ENCODE data around the gene CYP2W1. TPM values are rescaled to one million over a fixed set of nuclear protein-coding genes. Genes with fewer than 3 reads are reported as not detected.
"Not testable (repeated sequence)": the region's sequence is repeated elsewhere in the genome, so short reads cannot be mapped to it uniquely, and the experiment has no call there.

The CYP2W1 gene
- total RNA-seq, 1 experiment from 2014 or later, result not detected

GRCh38 chr7:960269-960871, 22.6 kb upstream of the CYP2W1 start:
- ChIA-PET CTCF (no interaction called here), POLR2A (no interaction called here), RAD21 (ENCODE audit: low non-redundant PET in 1 of 2, low total read pairs in 2 of 2, uncharacterized antibody in 2 of 2, unreplicated experiment in 2 of 2) (no interaction called here)
- Histone ChIP-seq H3K27me3 (ENCODE audit: insufficient read depth, low read length) (no peaks in the 10 kb centered on the region), H3K36me3 (ENCODE audit: control insufficient read depth in 1 of 2, insufficient read depth in 2 of 2, low read length in 2 of 2) (no peaks in the 10 kb centered on the region), H3K4me1 (ENCODE audit: control insufficient read depth in 1 of 2, insufficient read depth in 2 of 2, low read length in 2 of 2) (no peaks in the 10 kb centered on the region), H3K9me2 (ENCODE audit: insufficient read depth) (no peaks in the 10 kb centered on the region), H3K9me3 (ENCODE audit: control insufficient read depth in 1 of 2, insufficient read depth in 1 of 2, low read depth in 1 of 2, low read length in 2 of 2) (no peaks in the 10 kb centered on the region), H3K9ac (ENCODE audit: low read length) (no peak overlapping the region), H3K27ac (ENCODE audit: low read depth, low read length) (no peak overlapping the region), H2AFZ (ENCODE audit: low read depth, low read length, poor library complexity, severe bottlenecking) (no peak overlapping the region), H3K4me2 (ENCODE audit: low read length) (no peak overlapping the region), H3K79me2 (ENCODE audit: insufficient read depth, low read length) (no peaks in the 10 kb centered on the region), H3K4me3 (replicated peaks in 1 of 2; ENCODE audit: low read depth in 1 of 2, low read length in 2 of 2) (no peak overlapping the region), H4K20me1 (ENCODE audit: insufficient read depth) (no peaks in the 10 kb centered on the region)
- intact Hi-C loops (cut with micrococcal nuclease), result no loop called here
- no TSS peak for BruUV-seq (replicated peaks)
- DNase-seq (ENCODE audit: low read depth, low spot score) (no peak), ATAC-seq (no peak)
- TF ChIP-seq MAX (IDR thresholded peaks at IDR 0.05) (no peak), CBX3 (IDR thresholded peaks at IDR 0.05; ENCODE audit: low read depth) (no peak), CEBPB (IDR thresholded peaks at IDR 0.05; ENCODE audit: low read depth) (no peak), POLR2AphosphoS5 (IDR thresholded peaks at IDR 0.05; ENCODE audit: low read depth, low read length) (no peak), SP1 (IDR thresholded peaks at IDR 0.05; ENCODE audit: low read depth) (no peak), SRF (IDR thresholded peaks at IDR 0.05; ENCODE audit: low read depth) (no peak), SIN3A (IDR thresholded peaks at IDR 0.05; ENCODE audit: low read depth) (no peak), ELF1 (IDR thresholded peaks at IDR 0.05; ENCODE audit: borderline replicate concordance, low read depth) (no peak), FOSL1 (IDR thresholded peaks at IDR 0.05; ENCODE audit: low read depth) (no peak), ZBTB33 (IDR thresholded peaks at IDR 0.05; ENCODE audit: extremely low read depth, insufficient replicate concordance, low read length) (no peak), EZH2phosphoT487 (IDR thresholded peaks at IDR 0.05; ENCODE audit: borderline replicate concordance) (no peak), EGR1 (IDR thresholded peaks at IDR 0.05; ENCODE audit: low read depth) (no peak), ZNF274 (IDR thresholded peaks at IDR 0.05; ENCODE audit: low read depth, low read length) (no peak), POLR2A (IDR thresholded peaks at IDR 0.05; ENCODE audit: borderline replicate concordance, extremely low read depth, insufficient read depth, insufficient read length) (no peak), TCF7L2 (IDR thresholded peaks at IDR 0.05; ENCODE audit: borderline replicate concordance, extremely low read depth, insufficient read depth, insufficient read length) (no peak), YY1 (IDR thresholded peaks at IDR 0.05; ENCODE audit: extremely low read depth, insufficient replicate concordance, low read depth, low read length) (no peak), RAD21 (IDR thresholded peaks at IDR 0.05; ENCODE audit: low read depth) (no peak)
- TF ChIP-seq, protein P1, sequence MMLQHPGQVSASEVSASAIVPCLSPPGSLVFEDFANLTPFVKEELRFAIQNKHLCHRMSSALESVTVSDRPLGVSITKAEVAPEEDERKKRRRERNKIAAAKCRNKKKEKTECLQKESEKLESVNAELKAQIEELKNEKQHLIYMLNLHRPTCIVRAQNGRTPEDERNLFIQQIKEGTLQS (IDR thresholded peaks at IDR 0.05), result no peak
- TF ChIP-seq, protein P2, sequence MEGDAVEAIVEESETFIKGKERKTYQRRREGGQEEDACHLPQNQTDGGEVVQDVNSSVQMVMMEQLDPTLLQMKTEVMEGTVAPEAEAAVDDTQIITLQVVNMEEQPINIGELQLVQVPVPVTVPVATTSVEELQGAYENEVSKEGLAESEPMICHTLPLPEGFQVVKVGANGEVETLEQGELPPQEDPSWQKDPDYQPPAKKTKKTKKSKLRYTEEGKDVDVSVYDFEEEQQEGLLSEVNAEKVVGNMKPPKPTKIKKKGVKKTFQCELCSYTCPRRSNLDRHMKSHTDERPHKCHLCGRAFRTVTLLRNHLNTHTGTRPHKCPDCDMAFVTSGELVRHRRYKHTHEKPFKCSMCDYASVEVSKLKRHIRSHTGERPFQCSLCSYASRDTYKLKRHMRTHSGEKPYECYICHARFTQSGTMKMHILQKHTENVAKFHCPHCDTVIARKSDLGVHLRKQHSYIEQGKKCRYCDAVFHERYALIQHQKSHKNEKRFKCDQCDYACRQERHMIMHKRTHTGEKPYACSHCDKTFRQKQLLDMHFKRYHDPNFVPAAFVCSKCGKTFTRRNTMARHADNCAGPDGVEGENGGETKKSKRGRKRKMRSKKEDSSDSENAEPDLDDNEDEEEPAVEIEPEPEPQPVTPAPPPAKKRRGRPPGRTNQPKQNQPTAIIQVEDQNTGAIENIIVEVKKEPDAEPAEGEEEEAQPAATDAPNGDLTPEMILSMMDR (IDR thresholded peaks at IDR 0.05 in 2 of 3, conservative IDR thresholded peaks at IDR 0.05 in 1 of 3; ENCODE audit: borderline replicate concordance in 1 of 3, insufficient read depth in 1 of 3, low read depth in 2 of 3, low read length in 2 of 3), result no peak

GRCh38 chr7:960972-961371, 22.0 kb upstream of the CYP2W1 start:
- intact Hi-C loops (cut with micrococcal nuclease); H4K20me1 ChIP-seq (ENCODE audit: insufficient read depth); CTCF ChIA-PET; DNase-seq (ENCODE audit: low read depth, low spot score); RAD21 ChIA-PET (ENCODE audit: low non-redundant PET in 1 of 2, low total read pairs in 2 of 2, uncharacterized antibody in 2 of 2, unreplicated experiment in 2 of 2); POLR2A ChIA-PET; ATAC-seq; H3K9me3 ChIP-seq (ENCODE audit: control insufficient read depth in 1 of 2, insufficient read depth in 1 of 2, low read depth in 1 of 2, low read length in 2 of 2); H3K36me3 ChIP-seq (ENCODE audit: control insufficient read depth in 1 of 2, insufficient read depth in 2 of 2, low read length in 2 of 2); BruUV-seq (replicated peaks); H3K9me2 ChIP-seq (ENCODE audit: insufficient read depth); H3K4me3 ChIP-seq (replicated peaks in 1 of 2; ENCODE audit: low read depth in 1 of 2, low read length in 2 of 2); H3K27ac ChIP-seq (ENCODE audit: low read depth, low read length); H2AFZ ChIP-seq (ENCODE audit: low read depth, low read length, poor library complexity, severe bottlenecking); H3K4me2 ChIP-seq (ENCODE audit: low read length); H3K9ac ChIP-seq (ENCODE audit: low read length); H3K27me3 ChIP-seq (ENCODE audit: insufficient read depth, low read length); H3K79me2 ChIP-seq (ENCODE audit: insufficient read depth, low read length); H3K4me1 ChIP-seq (ENCODE audit: control insufficient read depth in 1 of 2, insufficient read depth in 2 of 2, low read length in 2 of 2): not testable (repeated sequence)
